ENCODE data around the gene DGKH.
"Not testable (repeated sequence)": the region's sequence is repeated elsewhere in the genome, so short reads cannot be mapped to it uniquely, and the experiment has no call there.

Gene DGKH

DNA sequence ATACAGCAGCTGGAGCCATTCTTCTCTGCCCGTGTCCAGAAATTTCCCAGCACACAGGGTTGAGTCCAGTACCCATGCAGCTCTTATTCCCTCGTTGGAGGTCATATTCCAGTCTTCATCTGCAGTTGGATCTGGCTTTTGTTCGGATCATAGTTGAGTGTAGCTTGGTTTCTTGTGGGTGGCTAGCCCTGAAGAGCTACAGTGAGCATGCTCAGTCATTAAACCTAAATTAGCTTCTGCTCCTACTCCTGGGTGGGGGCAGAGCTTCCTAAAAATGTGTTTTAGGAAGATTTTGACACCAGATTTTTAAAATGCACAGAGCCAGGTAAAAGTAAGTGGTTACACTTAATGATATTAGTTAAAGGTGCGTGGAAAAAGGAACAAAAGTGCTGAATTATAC, 64.4 kb downstream of the DGKH start:
- in situ Hi-C loops (cut with MboI; ENCODE audit: low sequenced_read_pairs), result no loop called here

DNA sequence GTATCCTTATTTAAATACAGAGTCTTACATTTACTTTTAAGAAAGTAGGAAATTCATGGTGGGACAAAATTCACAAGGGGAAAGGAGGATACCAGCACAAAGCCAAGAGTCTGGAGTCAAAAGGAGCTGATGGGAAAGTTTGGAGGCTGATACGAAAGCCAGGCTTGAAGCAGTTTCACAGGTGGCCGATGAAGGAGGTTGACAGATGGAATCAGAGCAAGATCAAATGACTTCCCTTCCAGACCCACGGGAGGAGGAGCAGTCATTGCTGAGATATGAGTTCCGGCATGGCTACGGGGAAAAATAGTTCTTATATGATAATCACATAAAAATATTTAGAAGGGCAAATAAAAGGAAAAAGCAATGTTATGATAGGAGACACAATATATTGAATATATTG, 65.0 kb downstream of the DGKH start:
- in situ Hi-C loops (cut with MboI; ENCODE audit: low sequenced_read_pairs), result no loop called here

DNA sequence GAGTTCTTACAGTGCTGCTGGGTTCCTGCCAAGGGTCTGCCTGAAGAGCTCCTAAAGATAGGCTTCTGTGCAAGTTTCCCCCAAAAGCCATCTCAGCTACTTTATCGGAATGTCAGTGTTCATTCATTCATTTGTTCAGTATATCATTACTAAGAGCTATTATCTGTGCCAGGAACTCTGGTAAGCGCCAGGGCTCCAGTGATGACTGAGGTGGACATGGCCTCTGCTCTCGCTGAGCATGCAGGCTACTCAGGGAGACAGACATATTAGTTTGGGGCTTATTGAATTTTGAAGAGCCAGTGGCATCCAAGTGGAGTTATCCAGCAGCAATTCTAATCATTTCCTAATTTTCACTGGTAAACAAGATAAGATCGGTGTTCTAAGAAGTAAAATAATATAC, 65.8 kb downstream of the DGKH start:
- in situ Hi-C loops (cut with MboI; ENCODE audit: low sequenced_read_pairs), result no loop called here

DNA sequence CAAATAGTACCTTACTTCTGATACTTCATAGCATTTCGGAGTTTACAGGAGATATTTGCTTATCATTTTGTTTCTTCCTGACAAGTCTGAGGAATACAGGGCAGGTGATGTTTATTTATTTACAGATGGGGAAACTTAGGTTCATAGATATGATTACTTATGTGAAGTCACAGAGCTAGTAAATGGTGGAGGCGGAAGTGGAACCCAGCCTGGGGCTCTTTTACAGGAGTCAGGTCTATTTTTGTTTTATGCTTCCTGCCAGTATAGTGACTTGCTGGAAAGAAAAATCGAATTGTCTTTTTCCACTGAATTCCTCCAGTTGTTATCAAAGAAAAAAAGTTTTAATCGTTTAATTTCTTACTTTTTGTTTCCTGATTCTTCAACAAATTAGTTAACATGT, 66.5 kb downstream of the DGKH start:
- in situ Hi-C loops (cut with MboI; ENCODE audit: low sequenced_read_pairs), result no loop called here

DNA sequence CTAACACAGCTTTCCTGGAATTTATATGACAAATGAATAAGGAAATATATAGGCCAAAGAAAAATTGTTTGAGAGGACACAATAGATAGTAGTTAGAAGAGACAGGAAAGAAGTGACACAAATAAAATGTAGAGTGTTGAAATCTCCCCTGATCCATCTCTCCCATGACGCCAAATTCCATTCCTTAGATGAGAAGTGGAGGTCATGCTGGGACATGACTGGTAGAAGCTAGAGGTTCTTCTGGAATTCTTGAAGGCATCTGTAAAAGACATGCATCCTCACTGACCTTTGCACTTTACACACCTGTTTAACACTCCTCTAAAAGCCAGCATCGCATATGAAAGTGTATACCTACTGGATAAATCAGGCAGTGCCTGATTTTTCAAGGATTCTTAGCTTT, 67.8 kb downstream of the DGKH start:
- in situ Hi-C loops (cut with MboI; ENCODE audit: low sequenced_read_pairs), result no loop called here

DNA sequence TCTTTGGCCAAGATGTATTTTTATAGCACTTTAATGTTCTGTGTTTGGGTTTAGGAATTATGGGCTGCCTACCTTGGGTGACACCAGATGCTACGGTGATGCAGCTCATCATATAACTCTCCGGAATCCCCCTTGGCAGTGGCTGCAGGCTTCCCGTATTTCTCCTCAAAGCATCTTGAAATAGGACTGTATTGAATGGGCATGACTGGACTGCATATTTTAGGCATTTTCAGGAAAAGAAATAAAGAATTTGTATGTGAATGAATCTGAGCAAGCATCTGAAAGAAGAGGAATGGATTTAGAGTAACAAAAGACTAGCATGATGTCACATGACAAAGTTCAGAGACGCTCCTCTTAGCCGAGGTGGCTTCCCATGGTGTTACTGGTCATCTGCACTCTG, 70.6 kb downstream of the DGKH start:
- in situ Hi-C loops (cut with MboI; ENCODE audit: low sequenced_read_pairs), result no loop called here

DNA sequence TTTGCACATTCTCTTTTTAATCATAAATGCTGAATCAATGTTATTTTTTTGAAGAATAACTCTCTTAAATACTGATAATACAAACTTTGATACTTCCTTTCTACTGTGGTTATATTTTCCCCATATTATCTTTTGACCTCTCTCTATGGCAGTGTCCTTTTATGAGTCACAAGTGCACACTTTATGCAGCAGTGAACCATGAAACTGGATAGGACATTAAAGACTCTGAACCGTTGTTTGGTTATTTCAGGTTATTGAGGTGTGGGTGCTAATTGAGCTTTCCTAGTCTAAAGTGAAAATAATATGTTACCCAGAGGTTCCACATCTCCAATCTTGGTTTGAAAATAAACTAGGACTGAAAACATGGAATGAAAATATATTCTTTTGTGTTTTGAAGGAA, 71.4 kb downstream of the DGKH start:
- in situ Hi-C loops (cut with MboI; ENCODE audit: low sequenced_read_pairs), result no loop called here

DNA sequence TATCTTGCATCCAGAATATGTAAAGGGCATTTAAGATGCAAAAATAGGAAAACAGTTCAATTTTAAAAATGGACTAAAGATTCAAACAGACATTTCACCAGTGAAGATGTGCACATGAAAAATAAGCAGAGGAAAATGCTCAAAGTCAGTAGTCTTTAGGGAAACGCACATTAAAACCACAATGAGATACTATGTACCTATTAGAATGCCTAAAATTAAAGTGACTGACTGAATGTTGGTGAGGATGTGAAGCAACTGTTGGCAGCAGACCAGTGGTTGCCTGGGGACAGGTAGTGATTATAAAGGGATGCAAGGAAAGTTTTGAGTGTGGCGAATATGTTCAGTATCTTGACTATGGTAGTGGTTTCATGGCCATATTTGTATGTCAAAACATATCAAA, 75.2 kb downstream of the DGKH start:
- in situ Hi-C loops (cut with MboI; ENCODE audit: low sequenced_read_pairs), result no loop called here

DNA sequence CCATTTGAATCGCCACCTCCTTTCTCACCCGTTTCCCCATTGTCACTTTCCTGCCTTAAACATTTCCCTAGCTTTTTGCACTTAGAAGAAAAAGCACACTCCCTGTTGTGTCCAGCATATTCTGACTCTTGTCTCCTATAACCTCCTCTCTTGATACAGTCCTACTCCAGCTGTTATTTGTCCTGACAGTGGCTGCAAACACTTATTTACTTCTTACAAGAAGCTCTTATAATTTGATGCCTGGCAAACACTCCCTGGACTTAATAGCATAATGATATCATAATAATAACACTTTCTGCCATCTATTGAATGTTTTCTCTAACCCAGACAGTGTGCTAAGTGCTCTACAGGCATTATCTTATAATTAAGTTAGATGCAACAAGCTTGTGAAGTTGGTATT, 76.6 kb downstream of the DGKH start:
- in situ Hi-C loops (cut with MboI; ENCODE audit: low sequenced_read_pairs), result no loop called here

DNA sequence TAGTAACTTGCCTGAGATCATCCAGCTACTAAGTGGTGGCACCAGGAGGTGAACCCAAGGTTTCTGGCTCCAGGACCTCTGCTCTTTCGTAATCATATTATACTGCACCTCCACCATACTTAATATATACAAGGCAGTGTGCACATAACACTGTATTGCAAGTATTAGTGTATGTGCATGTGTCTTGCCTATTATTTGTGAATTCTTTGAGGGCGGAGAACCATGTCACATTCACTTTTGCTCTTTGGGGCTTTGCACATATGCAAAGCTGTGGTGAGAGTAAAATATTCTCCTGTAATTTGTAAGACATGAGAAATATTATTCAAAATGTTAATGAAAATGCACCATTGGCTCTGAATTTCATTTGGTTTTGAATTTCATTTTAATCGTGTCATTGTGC, 78.6 kb downstream of the DGKH start:
- in situ Hi-C loops (cut with MboI; ENCODE audit: low sequenced_read_pairs), result no loop called here

DNA sequence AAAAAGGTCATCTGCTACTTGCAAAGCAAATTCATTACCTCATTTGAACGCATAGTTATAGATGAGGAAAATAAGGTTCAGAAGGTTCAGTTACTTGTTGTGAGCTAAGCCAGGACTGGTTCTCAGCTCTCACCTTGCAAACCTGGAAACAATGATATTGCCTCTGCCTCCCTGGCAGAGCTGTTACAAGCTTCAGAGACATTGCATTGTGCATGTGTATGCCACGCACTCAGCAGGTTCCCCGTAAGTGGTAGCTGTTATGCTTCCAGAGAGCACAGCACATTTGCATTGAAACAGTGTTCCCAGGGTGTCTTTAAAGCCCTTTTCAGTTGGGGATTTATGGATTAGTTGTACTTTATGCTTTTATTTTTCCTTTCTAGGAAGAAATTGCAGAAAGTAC, 80.6 kb downstream of the DGKH start:
- in situ Hi-C loops (cut with MboI; ENCODE audit: low sequenced_read_pairs), result no loop called here

DNA sequence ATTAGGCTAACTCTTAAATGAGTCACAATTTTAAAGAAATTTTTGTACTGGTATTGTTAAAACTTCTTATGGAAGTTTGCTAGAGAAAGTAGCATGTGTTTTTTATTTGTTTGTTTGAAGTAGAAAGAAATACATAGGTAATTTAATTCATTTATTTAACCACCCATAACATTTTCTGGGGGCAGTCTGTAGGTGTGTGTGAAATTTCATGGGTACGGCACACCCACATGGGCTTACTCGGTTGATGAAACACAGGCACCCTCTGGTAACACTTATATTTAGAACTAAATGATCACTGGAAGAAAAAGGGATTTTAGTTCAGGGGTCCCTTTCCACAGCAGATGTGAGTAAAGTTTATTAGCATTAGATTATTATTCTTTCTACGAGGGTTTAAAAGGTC, 88.1 kb downstream of the DGKH start:
- in situ Hi-C loops (cut with MboI; ENCODE audit: low sequenced_read_pairs), result no loop called here

DNA sequence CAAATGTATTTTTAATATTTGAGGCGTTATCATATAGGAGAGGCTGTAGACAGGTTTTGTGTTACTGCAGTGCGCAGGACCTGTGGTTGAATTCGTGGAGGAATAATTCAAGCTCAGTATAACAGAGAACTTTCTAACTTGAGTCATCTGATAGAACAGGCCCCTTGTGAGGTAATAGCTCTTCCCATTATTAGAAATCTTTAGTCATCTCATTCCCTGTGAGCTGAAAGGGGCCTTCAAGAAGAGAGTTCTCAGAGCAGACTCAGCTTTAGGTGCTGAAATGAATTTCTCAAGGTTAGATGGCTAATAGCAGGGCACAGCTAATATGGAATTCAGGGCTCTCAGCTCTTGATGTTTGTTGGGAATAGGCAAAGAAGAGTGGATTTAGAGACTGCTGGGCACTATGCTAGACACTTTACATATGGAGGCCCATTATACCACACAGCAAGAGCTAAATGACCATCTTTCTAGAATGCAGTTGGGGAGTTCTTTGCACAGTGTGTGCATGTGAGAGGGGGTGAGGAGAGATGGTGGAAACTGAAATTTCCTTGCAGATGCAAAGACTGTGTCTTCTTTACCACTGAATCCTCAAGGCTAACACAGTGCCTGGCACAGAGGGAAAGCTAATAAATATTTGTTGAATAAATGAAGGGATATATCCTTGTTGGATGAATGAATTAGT, 89.5 kb downstream of the DGKH start:
- in situ Hi-C loops (cut with MboI; ENCODE audit: low sequenced_read_pairs), result no loop called here

DNA sequence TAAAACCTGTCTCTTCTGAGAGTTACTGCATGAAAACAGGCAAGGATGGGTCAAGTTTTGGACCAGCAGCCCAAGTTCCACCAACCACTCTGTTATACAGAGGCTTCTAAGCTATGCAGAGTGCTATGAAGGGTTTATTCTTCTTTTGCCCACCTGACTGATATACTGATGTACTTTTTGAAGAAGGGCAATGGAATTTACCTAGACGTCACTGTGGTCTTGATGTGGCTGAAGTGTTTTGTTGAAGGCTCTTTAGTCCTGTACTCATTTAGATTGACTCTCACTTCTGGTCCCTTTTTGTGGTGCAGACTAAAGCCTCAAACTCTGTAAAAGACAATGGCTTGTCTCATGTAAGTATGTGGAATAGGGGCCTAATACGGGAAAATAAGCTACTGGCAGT, 92.0 kb downstream of the DGKH start:
- in situ Hi-C loops (cut with MboI; ENCODE audit: low sequenced_read_pairs), result no loop called here

DNA sequence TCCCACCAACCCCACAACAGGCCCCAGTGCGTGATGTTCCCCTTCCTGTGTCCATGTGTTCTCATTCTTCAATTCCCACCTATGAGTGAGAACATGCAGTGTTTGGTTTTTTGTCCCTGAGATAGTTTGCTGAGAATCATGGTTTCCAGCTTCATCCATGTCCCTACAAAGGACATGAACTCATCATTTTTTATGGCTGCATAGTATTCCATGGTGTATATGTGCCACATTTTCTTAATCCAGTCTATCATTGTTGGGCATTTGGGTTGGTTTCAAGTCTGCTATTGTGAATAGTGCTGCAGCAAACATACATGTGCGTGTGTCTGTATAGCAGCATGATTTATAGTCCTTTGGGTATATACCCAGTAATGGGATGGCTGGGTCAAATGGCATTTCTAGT, 92.6 kb downstream of the DGKH start:
- in situ Hi-C loops (cut with MboI; ENCODE audit: low sequenced_read_pairs), result not testable (repeated sequence)

DNA sequence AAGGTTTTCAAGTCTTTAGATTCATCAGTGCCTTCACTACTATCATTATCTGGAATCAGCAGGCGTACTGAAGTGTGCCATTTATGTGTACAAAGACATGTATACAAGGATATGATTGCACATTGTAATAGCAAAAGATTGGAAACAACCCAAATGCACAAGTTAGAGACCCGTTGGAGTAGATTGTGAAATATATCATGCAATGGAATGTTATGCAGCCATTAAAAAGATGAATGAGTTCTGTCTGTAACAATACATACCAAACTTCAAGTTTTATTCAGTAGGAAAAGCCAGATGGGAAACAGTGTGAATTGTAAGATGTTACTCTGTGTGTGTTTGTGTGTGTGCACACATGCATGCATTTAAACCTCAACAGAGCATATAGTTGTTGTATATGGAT, 97.9 kb downstream of the DGKH start:
- in situ Hi-C loops (cut with MboI; ENCODE audit: low sequenced_read_pairs), result no loop called here

DNA sequence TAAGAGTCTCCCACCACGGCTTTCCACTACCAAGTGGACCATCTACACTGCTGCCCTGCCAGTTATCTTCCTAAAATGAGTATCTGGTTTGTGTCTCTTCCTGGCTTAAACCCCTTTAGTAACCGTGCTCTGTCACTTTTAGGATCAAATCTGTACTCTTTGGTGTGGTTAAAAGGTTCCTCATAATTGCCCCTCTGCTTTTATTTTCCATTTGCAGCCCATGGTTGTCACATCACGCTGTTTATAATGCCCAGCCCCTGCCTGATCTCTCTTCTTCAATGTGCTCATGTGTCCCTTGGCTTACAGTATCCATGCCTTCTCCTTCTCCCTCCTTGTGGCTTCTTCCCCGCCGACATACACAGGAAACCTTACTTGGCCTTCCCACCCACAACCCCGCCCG, 100.1 kb downstream of the DGKH start:
- in situ Hi-C loops (cut with MboI; ENCODE audit: low sequenced_read_pairs), result no loop called here

DNA sequence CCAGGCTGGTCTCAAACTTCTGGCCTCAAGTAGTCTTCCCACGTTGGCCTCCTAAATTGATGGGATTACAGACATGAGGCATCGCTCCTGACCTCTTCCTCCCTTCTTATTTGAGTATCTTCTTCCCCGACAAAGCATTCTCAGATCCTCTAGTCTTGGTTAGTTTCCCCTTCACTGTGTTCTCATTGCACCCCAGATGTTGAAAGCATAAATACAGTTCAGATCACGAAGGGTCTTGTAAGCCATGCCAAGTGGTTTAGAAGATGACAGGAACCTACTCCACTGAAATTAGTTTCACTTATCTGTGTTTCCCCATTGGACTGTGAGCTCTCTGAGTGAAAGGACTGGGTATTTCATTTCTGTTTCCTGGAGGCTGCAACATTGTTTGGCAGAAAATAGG, 100.7 kb downstream of the DGKH start:
- in situ Hi-C loops (cut with MboI; ENCODE audit: low sequenced_read_pairs), result no loop called here

DNA sequence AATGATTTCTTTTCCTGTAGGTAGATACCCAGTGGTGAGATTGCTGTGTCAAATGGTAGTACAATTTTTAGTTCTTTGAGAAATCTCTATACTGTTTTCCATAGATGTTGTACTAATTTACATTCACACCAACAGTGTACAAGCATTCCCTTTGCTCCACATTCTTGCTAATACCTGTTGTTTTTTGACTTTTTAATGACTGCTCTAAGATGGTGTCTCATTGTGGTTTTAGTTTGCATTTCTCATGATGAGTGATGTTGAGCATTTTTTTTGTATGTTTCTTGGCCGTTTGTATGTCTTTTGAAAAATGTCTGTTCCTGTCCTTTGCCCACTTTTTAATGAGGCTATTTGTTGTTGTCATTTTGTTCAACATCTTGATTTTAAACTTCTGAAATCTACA, 103.3 kb downstream of the DGKH start:
- in situ Hi-C loops (cut with MboI; ENCODE audit: low sequenced_read_pairs), result no loop called here

DNA sequence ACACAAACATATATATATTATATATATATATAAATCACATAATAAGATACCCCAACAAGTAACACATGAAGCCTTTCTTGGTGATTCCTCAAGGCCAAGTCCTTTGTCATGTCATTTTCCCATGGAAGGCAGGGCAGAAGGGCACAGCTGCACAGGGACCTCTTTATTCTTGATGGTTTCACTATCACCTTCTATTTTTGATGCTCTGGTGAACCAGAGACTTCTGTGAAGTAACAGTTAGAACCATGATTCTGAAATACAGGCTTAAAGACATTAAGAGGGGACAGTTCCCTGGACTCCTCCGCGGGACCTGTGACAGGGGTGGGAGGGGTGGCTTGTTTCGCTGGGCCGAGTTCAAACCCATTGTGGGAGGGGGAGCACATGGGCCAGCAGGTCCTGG, 104.0 kb downstream of the DGKH start:
- in situ Hi-C loops (cut with MboI; ENCODE audit: low sequenced_read_pairs), result no loop called here

DNA sequence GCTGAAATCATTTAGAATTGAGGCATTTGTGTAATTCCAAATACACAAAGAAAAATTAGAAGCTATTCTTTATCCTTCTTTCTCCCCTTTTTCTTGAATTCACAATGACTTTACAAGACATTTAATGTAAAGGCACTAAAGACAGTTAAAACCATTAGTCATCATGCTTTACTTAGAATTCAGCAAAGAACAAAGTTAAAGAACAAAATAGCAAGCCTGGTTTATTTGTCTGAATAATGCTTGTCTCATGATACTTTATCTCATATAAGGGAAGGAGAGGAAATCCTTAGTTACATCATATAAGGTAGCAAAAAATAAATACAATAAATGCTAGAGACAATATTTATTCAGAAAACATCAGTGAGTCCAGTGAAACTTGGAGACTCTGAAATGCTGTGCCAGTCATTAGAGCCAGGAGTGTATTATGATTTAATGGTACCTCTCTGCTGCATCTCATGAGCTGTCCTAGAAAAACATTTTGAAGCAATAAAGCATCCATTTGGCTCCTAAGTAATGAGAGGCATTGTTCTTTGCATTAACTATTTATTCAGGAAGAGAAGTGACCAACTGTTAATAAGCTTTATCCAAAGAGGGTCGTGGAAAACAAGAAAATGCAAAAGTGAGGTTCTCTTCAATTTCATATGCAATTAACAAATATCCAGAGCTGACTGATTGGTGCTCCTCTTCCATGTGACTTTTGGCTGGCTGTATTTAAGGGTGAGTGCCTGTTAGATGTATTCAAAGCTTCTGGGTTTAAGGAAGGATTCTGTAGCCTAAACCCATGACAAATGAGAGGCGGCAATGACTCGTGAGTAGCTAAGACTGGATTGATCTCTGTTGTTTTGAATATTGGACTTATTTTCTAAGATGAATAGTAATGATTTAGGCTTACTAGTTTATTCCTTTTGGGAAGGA, 105.0 kb downstream of the DGKH start:
- in situ Hi-C loops (cut with MboI; ENCODE audit: low sequenced_read_pairs), result no loop called here

DNA sequence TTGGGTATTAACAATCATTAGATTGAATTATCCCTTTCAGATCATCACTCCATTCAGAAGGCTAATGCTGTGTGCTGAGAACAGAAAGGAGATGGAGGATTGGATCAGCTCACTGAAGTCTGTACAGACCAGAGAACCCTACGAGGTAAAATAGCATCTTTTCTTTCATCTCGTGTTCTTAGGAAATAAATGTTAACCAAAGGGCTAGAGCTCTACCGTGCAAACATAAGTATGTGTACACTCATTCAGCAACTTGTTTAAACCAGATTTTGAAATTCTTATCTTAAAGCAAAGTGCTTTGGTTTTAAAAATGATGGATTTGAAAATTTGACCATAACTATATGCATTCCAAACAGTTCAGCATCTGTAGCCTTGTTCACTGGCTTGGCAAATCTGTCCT, 106.8 kb downstream of the DGKH start:
- in situ Hi-C loops (cut with MboI; ENCODE audit: low sequenced_read_pairs), result no loop called here

DNA sequence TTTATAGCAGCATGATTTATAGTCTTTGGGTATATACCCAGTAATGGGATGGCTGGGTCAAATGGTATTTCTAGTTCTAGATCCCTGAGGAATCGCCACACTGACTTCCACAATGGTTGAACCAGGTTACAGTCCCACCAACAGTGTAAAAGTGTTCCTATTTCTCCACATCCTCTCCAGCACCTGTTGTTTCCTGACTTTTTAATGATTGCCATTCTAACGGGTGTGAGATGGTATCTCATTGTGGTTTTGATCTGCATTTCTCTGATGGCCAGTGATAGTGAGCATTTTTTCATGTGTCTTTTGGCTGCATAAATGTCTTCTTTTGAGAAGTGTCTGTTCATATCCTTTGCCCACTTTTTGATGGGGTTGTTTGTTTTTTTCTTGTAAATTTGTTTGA, 114.9 kb downstream of the DGKH start:
- in situ Hi-C loops (cut with MboI; ENCODE audit: low sequenced_read_pairs), result not testable (repeated sequence)

All from hTERT RPE-1 (cell line).